GM18526 (cell line): ENCODE results near the gene TMTC2.

ENCODE experiments used
- POLR2A ChIP-seq: IDR thresholded peaks from 3 replicates; pipeline ENCODE4 v1.6.1; 2011; ENCODE audit not compliant: insufficient read length; ENCODE audit errors: extremely low read depth

TMTC2 gene

DNA sequence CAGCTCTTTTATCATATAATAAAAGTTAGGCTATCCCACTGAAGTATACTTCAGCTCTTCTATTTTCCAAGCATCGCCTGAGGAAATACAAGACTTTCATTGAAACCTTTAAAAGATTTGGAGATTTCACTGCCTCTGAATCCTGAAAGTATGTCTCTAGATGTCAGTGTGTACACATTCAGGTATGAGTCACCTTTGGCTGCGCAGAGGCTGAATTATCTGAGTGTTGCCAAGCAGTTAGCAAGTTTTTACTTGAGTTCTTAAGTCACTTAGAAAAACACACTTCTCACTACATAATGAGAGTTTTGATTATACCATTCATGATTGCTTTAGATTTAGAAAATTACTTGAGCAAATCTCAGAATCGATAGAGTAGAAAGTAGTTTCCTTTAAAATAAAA, 210.3 kb downstream of the TMTC2 start:
- no peak for TF ChIP-seq POLR2A

- TF ChIP-seq POLR2A = no peak
Measured at GRCh38 chr12:82898441-82898840, 211.7 kb downstream of the TMTC2 start.

GRCh38 chr12:82904219-82904790, 217.6 kb downstream of the TMTC2 start:
- no peak for TF ChIP-seq POLR2A

- TF ChIP-seq POLR2A = no peak
Measured at GRCh38 chr12:82910246-82910893, 223.7 kb downstream of the TMTC2 start.

GRCh38 chr12:82912406-82912805, 225.7 kb downstream of the TMTC2 start:
- no peak for TF ChIP-seq POLR2A

GRCh38 chr12:82919388-82920054, 232.8 kb downstream of the TMTC2 start:
- TF ChIP-seq POLR2A = no peak

DNA sequence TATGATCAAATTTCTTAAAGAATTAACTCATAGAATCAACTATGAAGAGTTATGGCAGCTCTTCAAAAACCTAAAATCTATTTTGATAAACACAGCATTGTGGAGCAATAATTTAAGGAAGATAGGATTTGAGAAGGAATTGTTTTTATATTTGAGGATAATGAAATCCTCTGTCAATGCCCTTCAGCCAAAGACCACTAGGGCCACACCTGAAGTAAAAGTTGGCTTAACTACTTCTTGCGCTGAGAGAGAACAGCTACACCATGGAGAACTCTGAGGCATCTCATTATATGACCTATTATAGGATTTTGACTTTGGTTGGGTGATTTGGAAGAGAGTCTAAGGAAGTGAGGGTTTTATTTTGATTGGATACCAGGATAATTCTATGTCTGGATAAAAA, 237.2 kb downstream of the TMTC2 start:
- no peak for TF ChIP-seq POLR2A

DNA sequence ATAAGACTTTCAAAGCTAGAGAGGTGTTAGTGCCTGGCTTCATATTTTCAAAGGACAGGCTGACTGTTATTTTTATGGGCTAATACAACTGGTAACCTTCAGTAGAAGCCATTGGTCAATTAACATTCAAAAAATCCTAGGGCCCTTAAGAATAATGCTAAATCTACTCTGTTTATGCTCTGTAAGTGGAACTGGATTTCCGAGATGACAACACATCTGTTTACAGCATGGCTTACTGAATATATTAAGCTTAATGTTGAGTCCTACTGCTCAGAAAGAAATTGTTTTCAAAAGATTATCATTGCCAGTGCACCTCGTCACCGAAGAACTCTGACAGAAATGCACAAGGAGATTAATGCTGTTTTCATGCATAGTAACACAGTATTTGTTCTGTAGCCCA, 239.9 kb downstream of the TMTC2 start:
- TF ChIP-seq POLR2A = no peak

GRCh38 chr12:82930301-82930700, 243.6 kb downstream of the TMTC2 start:
- no peak for TF ChIP-seq POLR2A

DNA sequence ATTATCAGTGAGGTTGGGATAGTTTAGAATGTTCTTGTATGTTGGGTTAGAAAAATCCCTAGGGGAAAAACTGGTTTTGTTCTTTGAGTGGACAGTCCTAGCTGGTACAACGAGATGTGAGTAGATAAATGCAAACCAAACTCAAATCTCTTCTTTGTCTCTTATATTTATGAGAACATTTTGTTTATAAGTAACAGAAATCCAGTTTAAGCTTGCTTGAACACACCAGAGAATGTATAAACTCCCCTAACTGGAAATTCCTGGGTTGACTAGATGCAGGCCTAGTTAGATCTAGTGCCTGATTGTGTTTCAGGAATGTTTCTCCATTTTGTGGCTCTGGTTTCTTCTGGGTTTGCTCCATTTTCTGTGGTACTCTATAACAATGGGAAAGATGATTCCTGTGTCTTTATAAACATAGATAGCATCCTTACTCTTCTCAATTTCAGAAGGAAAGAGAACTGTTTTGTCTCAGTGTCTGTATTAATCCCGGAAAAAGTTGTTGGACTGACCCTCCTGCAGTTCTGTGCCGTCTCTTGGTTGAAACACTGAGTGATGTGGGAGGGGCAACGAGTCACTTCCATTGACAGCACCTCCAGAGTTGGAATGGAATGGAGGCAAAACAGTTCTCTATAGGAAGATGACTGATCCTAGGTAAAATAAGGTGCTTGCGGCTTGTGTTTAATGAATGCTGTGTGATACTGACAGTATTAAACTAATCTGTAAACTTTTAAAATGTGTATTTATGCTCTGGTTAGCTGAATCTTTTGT, 244.8 kb downstream of the TMTC2 start:
- no peak for TF ChIP-seq POLR2A

DNA sequence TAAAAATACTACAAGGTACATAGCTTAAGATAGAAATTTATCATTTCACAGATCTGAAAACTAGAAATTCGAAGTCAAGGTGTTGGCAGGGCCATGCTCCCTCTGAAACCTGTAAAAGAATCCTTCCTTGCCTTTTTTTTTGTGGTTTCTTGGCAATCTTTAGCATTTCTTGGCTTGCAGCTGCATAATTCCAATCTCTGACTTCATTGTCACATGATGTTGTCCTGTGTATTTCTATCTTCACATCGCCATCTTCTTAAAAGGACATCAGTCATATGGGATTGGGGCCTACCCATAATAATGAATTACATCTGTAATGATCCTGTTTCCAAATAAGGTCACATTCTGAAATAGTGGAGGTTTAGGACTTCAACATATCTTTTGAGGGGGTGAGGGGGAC, 250.4 kb downstream of the TMTC2 start:
- TF ChIP-seq POLR2A = no peak

DNA sequence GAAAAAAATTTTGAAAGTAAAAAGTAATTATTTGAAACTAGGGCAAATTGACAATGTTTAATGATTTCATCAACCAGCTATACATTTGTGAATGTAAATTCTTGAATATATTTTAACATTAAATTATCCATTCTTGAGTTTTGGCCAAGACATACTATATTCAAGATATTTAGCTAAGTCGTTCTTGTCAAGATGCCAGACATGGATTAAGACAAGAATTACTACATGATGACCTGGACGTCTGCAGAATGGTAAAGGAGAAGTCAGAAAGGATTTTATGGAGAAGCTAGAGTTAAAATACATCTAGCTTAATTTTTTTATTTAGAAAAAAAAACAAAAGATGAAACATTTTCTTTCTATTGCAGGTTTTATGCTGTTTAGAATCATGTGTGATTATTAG, 255.8 kb downstream of the TMTC2 start:
- no peak for TF ChIP-seq POLR2A

DNA sequence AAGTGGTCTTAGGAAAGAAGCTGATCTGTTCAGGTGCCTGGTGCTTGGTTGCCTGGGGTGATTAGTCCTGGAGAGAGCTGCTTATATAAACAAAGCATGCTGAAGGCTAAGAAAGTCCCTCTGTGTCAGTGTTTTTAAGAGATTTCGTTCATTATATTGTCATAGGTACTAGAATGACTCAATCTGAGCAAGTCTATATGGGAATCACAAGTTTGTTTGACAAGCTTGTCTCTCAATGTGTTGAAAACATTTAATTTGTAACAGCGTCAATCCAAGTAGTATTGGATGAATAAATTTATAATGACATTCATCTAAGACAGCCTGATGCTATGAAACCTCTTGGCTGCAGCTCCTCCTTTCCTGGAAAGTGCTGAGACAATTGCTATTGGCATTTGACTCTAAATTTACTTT, 256.3 kb downstream of the TMTC2 start:
- TF ChIP-seq POLR2A = no peak

- TF ChIP-seq POLR2A = no peak
Measured at GRCh38 chr12:82948491-82948890, 261.8 kb downstream of the TMTC2 start.

GRCh38 chr12:82950356-82950755, 263.6 kb downstream of the TMTC2 start:
- TF ChIP-seq POLR2A = no peak

GRCh38 chr12:82952946-82953345, 266.2 kb downstream of the TMTC2 start:
- no peak for TF ChIP-seq POLR2A
